Measurements from ENCODE around the gene KRT1.
A peak's percentile ranks its signal among the peaks of the same experiment; 100 is the strongest.

Gene KRT1

DNA sequence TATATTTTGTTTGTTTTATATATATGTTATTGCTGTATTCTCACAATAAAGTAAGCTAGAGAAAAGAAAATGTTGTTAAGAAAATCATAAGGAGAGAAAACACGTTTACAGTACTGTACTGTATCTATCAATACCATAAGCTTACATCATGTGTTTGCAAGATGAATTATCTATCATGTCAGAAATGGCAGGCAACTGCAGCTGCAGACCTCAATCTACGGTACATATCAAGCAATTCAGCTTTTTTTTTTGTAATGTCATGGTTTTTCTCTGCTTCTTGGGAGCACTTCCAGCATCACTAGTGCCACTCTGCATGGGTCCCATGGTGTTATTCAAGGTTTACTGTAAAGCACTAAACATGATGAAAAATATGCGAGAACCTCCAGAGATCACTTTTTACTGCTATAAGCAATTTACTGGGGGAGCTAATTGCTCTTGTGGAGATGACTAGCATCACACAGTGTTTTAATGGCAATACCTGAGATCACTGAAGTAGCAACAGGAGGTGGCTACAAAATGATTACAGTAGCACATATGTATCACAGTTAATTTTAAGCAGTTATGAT lies 19.2 kb downstream of the KRT1 start:
- no peak for DNase-seq (ENCODE audit: low spot score)

DNA sequence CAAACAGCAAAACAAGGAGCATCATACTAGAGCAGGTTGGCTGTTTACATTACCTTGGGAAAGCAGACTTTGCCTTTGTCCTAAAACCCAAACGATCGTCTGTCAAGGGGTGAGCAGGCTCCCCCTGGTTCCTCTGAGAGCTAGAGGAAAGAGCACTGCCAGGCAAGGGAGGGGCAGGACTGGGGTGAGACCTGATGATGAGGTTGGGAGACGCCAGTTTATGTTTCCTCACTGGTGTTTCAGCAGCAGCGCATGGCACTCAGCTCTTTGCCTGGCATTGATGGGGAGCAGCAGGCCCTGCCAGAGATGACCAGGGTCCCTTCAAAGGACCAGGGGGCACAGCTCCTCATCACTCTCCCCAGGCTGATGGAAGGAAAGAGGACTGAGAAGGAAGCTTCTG lies 20.3 kb downstream of the KRT1 start:
- no peak for DNase-seq (ENCODE audit: low spot score)

DNA sequence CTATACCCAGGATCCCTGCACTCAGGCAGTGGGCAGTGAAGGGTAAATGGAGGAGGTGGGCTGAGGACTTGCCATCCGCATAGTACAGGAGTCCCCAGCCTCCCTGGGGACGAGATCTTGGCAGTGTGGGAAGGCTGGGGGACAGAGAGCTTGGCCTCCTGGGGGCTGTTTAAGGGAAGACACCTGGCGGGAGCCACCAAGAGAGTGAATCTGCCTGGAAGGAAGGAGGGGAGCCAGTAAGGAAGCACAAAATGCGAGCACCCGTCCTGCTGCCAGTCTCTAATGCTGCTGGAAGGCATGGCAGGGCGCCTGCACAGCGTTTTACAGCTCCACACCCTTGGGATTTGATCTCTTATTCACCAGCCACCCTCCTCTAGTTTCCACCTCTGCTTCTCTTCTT lies 20.8 kb downstream of the KRT1 start:
- no peak for DNase-seq (ENCODE audit: low spot score)

DNA sequence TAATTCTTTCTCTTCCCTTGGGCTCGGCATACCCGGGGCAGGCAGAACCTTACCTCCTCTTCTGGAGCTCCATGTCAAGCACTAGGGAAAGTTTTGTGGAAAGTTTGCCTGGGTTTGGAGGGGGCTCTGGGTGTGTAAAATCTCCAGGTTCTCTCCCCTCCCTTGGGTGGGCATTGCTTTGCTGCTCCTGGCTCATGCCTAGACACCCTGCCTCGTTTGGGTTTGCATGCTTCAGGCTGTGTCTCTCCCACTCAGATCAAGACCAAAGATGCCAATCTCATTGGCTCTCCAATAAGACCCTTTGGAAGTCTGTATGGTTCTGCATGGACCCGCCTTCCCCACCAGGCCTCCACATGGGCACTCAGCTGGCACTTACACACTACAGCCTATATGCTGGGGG lies 22.0 kb downstream of the KRT1 start:
- DNase-seq (ENCODE audit: low spot score): no peak

DNA sequence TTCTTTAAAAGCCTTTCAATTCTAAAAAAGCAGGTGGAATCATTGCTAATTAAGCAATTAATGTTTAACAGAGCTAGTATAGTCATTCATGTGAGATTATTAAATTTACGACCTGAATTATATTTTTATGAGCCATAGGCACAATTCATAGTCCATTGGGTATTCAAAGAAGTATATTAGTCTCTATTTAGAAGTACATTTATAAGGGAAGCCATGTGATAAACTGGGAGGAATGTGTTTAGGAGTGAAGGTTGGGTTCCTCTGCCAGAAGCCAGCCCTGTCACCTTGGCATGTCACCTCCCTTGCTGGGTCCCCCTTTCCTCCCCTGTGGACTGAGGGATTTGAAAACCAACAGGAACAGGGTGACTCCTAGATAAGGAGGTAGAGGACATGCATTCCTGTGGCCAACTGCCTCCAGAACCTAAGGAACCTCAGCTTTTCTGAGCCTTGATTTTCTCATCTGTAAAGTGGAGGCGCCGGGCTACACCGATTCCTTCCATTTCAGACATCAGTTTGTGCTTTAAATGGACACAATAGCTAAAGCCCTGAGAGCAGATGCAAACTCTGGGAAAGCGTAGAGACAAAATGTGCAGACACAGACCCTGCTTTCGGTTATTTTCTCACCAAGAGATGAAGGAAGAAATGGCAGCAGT lies 22.8 kb downstream of the KRT1 start:
- no peak for DNase-seq (ENCODE audit: low spot score)

DNA sequence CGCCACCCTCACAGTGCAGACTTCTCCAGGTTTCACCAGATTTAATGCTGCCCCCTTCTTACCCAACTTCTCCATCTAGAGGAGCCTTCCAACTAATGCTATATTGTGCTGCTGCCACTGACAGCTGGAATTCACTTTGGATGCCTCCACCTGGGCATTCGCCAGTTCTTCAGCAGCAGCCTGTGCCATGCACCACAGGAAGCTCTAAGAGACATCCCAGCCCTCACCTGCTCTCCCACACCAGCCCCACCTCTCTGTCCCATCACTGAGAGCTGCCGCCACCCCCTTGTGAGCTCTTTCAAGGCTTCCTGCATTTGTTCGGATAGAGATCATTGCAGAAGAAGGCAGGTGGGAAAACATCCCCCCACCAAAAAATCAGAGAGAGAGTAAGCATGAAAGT lies 23.6 kb downstream of the KRT1 start:
- no peak for DNase-seq (ENCODE audit: low spot score)

DNA sequence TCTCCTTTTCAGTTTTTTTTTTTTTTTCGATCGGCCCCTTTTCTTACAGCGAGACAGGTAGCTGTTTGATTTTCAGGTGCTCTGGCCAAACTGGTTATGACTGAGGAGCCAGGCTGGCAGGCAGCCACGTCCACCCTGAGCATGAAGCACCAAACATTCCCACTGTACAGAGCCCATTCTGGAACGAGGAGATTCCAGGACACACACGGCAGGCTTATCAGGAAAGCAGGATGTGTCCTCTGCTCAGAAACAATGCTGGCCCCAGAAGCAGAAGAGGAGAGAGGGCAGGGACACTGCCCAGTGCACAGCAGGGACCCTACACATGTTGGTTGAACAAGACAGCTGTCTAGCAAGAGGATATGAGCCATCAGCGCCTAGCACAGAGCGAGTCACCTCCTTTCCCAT lies 24.5 kb downstream of the KRT1 start:
- DNase-seq (ENCODE audit: low spot score): no peak

DNA sequence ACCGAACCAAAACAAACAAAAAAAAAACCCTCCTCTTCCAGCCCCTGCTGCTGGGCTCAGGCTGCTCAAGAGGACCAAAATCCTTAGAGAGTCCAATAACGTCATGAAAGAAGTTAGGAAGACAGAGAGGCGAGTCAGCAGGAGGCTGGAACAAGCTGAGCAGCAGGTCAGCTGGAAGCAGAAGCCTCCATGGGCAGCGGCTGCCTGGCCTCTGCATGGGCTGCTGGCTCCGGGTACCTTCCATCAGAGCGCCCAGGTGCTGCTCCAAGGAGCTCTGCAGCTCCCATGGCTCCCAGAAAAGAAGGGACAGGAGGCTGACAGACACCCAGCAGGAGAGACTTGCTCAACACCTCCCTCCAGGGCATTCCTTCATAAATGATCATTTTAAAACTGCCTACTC lies 25.0 kb downstream of the KRT1 start:
- DNase-seq (ENCODE audit: low spot score): no peak

DNA sequence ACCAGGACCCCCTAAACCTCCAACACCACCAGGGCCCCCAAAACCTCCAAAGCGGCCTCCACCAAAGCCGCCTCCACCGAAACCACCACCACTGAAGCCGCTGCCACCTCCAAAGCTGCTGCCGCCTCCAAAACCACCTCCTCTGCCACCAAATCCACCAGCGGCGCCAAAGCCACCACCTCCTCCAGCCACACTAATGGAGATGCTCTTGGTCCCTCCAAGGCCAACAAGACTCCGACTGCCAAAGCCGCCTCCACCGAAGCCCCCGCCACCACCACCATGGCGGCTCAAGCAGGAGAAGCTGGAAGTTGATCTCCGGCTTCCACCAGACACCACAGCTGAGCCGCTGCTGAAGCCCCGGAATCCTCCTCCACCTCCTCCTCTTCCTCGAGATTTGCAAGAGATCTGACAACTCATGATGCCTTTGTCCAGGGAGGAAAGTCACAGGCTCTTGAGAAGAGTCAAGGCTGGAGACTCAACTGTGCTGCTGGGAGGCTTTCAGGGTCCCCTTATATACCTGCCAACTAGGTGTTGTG lies 28.4 kb downstream of the KRT1 start, which contains the start of gene KRT2:
TSS of gene KRT2 (minus strand) at position 486 of the 536 bp plus-strand sequence. CDS start at position 417, 69 bp downstream.
- DNase-seq (ENCODE audit: low spot score): no peak

DNA sequence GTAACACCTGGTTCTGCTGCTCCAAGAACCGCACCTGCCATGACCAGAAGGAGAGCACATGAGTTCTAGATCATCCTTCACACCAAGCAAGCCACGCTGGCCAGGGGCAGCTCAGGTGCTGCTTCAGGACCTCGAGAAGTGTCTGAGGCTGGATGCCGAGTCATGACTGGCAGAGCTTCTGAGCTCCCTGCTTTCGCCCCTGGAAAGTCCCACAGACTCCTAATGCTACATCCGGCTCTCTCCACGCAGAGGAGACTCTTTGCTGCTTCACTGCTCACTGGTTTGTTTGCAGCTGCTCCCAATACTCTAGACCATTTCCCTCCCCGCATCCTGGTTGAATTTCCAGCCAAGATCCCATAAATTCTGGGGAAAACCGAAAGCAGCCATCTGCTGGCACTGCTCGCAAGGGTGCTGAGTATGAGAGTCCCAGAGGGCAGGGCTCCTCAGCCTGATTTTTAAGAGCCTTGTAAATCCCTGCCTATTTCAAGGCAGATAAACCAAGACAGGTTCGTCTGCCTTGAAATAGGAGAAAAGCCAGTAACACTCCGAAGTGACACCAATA lies 29.6 kb downstream of the KRT1 start:
- no peak for DNase-seq (ENCODE audit: low spot score)

DNA sequence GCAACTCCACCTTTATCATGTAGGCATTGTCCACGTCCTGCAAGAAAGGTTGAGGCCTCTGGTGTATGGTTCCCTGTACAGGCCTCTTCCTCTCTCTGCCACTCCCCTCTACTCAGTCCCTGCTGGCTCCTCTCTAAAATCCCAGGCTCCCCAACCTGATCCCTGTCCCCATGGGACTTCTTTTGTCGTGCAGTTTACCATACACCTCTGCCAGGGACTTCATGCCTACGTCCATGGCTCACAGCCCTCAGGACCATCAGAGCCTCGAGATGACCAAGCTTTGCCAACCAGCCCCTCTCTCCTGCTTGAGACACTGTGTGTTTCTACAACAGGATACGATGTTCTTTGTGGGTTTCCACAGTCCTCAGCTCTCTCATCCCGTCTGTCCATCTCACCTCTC lies 31.1 kb downstream of the KRT1 start:
- no peak for DNase-seq (ENCODE audit: low spot score)

DNA sequence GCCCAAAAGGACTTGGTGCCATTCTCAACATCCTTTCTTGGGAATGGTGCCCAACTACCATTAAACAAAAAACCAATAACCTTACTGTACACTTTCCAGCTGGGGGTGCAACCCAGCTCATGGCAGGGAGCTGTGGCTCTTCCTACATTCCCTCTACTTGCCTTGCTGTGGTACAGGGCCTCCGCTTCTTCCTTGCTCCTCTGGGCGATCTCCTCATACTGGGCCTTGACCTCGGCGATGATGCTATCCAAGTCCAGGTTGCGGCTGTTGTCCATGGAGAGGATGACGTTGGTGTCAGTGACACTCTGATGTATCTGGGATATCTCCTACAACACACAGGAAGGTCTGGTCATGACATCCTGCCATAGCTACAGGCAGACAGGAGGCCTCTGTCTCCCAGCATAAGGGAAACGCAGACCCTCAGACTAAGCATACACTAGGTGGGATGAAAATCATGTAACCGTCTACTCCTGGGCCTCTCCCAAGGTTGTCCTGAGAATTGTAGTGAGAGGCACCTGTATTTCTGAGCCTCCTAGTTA lies 32.1 kb downstream of the KRT1 start:
- no peak for DNase-seq (ENCODE audit: low spot score)

DNA sequence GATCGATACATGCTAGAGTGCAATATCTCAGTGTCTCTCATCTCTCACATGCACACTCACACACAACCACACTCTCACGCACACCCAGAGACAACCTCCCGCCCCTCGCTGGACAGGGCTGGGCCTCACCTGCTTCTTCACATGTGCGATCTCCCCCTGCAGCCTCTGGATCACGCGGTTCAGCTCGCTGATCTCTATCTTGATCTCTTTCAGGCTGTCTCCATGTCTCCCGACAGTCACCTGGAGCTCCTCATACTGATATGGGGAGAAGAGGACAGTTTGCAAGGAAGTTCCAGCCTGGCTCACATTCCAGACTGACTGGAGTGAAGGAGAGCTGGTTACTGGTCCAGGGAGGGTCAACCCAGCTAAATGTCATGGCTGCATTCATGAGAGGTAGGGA lies 32.6 kb downstream of the KRT1 start:
- DNase-seq (ENCODE audit: low spot score): no peak

DNA sequence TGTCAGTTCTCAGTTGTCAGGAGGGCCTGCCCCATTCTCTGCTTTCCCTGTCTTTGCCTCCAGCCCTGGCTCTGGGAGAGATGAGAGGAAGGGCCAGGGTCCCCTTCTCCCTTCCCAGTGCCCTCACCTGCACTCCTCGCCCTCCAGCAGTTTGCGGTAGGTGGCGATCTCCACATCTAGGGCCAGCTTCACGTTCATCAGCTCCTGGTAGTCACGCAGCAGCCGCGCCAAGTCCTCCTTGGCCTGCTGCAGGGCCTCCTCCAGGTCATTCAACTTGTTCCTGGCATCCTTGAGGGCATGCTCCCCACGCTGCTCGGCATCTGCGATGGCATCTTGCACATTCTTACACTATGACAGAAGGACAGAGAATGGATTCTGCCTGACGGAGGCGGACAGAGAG lies 33.6 kb downstream of the KRT1 start:
- DNase-seq (ENCODE audit: low spot score): no peak

DNA sequence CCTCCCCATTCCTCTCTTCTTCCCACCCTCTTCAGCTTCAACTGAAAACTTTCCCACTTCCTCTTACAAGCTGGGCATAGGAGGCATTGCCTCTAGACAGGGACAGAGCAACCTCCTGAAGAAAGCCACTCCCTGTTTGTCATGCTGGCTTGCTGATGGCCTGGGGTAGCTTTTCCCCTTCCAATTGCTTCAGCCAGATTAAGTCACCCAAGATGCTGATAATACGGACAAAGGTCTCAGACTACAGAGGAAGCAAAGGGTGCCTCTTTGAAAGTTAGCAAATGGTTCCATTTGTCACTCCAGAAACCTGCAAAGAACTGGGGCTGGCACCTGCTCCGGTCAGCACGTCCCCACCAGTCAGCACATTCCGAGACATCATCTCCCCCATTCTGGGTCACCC lies 34.2 kb downstream of the KRT1 start:
- no peak for DNase-seq (ENCODE audit: low spot score)

DNA sequence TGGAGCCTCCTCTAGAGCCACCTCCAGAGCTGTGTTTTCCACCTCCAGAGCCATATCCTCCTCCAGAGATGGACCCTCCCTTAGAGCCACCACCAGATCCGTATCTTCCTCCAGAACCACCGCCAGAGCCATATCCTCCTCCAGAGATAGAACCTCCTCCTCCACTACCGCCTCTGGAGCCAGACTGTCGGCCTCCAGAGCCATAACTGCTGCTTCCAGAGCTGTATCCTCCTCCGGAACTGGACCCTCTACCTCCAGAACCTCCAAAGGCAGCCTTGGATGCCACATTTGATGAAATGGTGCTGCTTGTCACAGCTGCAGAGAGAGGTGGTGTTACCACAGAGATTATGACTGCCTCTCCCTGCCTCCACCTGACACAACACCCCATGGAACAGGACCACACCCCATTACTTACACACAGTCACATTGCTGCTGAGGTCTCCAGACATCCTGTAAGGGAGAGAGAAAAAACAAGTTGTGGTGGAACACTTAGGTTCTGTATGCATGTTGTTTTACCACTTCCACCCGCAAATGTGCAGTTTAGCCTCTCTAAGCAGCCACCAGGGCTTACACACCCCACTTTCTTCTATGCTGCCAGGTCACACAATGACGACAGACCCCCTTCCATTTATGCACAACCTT lies 35.0 kb downstream of the KRT1 start:
- DNase-seq (ENCODE audit: low spot score): peak; percentile 48

DNA sequence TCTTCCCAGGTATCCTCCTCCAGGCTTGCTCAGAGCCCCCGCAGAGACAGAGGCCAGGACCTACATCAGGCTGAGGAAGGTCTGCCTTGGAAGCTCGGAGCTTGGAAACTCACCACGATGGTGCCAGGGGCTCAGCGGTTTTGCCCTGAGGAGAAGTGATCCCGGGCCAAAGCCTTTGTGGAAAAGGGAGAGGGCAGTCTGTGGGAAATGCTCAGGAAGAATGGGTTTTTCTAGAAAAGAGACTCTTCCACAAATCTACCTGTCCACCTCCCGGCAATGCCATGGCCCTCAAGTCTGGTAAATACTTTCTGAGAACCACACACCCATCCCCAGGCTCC lies 36.2 kb downstream of the KRT1 start:
- DNase-seq (ENCODE audit: low spot score): no peak

DNA sequence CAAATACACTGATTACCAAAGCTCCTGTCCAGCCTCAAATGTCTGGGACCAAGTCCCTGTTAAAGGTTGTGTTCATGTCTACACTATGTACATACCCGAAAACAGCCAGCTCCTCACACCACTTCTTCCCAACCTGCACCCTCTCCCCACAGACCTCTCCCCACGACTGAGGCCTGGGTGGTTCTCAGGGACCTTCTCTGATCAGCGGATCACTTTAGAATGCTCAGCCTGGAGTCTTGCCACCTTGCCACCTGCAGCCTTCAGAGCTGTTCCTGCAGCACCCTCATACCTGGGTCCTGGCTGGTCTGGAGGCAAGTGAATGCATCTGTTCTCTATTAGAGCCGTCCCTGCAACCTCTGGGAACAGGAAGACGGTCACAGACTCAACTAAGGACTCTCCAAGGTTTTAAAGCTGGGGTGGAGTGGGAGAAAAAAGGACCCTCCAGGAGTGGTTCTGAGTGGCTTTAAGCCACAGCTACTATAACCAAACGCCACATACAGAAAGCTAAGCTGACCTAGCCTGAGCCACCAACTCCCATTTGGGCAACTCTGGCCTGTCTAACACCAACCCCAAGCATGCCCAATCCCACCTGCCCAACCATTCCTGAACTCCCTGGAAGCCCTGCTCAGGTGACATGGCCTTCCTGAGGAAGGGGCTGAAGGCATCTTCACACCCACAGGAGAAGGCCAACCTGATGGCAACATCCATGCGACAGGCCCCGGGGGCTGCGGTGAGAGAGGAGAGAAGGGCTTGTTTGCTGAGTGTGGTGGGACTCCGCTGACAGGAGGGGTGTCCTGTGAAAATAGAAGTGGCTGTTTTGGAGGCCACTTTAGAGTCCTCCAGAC lies 36.8 kb downstream of the KRT1 start:
- no peak for DNase-seq (ENCODE audit: low spot score)

DNA sequence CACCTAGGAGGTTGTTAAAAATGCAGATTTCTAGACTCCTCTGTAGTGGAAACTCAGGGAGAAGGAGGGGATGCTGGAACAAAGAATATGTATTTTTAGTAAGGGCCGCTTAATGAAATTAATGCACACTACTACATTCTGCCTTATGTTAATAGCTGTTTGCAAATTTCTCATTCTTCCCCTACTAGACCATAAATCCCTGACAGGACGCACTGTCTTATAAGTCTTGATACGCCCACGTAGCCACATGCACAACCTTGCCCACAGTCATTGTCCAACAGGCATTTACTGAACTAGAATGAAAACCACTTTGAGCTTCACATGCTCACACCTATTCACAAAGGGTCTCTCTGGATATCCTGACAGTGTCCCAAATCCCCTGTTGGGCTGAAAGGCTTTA lies 38.7 kb downstream of the KRT1 start:
- no peak for DNase-seq (ENCODE audit: low spot score)

DNA sequence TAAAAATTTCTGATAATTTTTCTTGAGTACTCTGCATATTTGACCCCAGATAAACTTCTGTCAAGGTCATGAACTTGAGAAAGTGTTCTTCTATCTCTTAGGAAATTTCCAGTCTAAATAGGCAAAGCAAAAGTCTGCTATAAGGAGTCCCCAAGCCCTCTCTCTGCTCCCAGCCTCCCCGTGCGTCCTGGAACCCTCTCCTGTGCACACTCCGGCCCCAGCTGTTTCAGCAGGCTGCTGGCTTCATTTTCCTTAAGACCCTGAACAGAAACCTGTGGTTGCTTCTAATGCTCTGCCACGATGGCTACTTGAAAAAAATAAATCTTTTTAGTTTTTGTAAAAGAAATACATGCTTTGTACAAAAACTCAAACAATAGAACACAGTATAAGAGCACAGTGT lies 42.9 kb downstream of the KRT1 start:
- no peak for DNase-seq (ENCODE audit: low spot score)

DNA sequence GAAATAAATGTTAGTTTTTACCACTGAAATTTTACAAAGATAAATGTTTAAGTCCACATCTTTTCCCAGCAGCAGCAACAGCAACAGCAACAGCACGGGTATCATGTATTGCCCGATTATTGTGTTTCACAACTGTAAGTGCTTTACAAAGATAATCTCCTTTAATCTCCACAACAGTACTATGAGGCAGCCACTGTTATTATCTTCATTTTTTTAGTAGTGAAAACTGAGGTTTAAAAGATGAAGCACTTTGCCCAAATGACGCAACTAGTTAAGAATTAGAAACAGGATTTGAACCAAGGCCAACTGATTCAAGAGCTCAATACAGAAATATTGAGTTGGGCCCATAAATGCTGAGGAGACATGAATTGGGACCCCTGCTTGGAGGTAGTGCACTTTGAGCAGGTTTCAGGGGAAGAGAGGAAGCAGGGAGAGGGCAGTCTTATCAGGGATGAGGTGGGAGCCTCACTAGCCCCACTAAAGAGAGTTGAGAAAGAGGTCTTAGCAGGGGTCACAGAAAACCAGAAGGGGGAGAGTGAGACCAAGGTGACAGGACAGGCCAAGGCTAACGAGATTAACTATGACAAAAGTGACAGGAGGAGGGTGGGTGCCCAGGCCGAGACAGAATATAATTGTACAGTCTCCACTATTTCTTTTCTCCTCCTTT lies 43.5 kb downstream of the KRT1 start:
- DNase-seq (ENCODE audit: low spot score): no peak

DNA sequence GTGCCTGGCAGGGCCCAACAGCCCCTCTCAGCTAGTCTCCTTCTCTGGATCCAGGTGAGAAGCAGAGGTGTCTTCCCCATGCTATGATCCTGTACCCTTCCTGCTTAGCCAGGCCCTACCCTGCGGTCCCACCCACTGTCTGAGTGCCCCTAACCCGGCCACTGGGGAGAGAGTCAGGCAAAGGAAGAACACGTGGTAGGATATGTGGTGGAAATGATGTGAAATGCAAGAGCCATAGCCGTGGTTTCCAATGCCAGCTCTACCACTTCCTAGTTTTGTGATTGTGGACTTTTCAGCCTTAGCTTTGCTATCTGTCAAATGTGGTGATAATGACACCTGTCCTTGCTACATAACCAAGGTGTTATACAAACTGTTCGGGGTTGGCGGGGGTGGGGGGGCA lies 44.0 kb downstream of the KRT1 start:
- no peak for DNase-seq (ENCODE audit: low spot score)
